HG03432 (cell line): Measurements from ENCODE around the gene ZNF324.
"Not testable (repeated sequence)": the region's sequence is repeated elsewhere in the genome, so short reads cannot be mapped to it uniquely, and the experiment has no call there.

Source experiments
- ATAC-seq: cut with Tn5 transposase; IDR thresholded peaks from one replicate; pipeline ENCODE4 v1.9.1; 2021; ENCODE audit warnings: mild to moderate bottlenecking, moderate library complexity; ENCODE audit not compliant: unreplicated experiment

Gene ZNF324

DNA sequence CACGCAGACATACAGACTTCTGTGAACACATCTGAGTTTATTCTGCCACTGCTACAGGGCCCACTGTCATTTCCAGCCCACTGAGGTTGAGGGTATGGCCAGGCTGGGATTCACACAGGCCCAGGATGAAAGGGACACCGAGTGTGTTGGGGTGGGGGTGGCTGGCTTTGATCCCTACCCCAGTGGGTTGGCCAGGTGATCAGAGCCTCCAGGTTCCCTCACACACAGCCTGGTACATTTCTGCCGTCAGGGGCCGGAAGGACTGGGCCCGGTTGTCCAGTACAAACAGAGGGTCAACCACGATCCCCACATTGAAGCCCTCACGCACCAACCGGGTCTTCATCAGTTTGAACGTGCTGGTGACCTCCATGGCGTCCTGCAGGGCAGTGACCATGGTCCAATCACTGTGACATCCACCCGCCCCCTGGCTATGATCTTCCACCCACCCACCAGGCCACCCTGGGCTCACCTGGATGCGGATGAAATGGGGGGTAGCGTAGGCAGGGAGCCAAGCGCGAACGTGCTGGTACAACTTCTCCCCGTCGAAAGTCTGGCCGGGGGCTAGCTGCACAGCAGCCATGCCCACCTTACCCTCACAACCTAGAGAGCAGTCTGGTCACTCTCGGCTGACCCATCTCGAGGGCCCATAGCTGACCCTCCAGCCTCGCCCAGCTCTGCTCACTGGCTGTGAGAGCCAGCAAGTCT, 31.6 kb downstream of the ZNF324 start:
- no peak for ATAC-seq

DNA sequence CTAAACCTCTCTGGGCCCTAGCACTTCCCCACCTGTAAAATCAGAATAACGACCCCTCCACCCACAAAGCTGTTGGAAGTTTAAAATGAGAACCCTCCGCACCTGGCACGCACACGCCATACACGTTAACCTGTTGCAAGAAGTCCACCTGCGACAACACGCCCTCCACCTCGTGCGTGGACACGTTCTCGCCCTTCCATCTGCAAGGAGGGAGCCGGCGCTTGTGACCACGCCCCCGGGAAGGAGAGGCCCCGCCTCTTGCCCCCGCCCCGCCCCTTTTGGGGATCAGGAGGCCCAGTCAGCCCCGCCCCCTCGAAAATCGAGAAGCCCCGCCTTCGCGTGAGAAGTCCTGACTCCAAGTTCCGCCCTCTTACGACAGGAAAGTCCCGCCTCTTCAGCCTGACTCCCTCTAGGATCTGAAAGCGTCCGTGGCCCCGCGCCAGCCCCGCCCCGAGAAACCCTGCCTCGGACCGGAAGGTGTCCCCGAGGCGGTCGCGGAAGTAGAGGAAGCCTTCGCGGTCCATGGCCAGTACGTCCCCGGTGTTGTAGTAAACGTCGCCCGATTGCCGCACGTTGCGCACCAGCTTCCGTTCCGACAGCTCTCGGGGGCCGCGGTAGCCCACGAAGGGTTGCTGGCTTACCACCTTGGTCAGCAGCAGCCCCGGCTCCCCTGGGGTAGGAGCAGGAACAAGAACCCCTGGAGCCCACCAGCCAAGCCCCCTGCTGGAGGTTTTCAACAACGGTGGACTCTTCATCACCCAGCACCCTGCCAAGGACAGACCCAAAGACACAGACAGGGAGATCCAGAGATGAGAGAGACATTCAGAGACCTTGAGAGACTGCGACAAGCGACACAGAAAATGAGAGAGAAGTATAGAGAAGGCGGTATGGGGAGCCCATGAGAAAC, 32.4 kb downstream of the ZNF324 start:
- ATAC-seq: peak; percentile 88

DNA sequence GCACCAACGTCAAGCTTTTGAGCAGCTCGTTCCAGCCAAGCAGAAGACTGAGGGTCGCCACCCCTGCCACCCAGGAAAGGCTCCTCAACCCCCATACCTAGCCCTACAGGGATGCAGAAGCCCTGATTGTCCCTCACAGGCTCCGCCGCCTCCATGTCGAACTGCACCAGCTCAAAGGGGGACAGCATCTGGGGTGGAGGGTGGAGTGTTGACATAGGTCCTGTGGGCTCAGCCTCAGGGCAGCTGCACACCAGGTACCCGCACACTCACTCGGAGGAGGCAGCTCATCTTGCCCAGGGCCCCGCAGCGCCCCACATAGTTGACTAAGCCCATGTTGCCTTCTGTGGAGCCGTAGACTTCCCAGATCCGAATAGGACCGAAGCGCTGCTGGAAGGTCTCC, 33.4 kb downstream of the ZNF324 start:
- no peak for ATAC-seq

DNA sequence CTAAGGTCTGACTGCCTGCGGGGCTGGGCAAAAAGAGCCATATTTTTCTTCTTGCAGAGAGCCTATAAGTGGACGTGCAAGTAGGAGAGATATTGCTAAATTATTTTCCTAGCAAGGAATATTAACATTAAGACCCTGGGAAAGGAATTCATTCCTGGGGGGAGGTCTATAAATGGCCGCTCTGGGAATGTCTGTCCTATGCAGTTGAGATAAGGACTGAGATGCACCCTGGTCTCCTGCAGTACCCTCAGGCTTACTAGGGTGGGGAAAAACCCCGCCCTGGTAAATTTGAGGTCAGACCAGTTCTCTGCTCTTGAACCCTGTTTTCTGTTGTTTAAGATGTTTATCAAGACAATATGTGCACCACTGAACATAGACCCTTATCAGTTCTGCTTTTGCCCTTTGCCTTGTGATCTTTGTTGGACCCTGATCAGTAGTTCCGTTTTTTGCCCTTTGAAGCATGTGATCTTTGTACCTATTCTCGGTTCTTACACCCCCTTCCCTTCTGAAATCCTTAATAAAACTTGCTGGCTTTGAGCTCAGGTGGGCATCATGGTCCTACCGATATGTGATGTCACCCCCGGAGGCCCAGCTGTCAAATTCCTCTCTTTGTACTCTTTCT, 40.8 kb downstream of the ZNF324 start:
- ATAC-seq: not testable (repeated sequence)

DNA sequence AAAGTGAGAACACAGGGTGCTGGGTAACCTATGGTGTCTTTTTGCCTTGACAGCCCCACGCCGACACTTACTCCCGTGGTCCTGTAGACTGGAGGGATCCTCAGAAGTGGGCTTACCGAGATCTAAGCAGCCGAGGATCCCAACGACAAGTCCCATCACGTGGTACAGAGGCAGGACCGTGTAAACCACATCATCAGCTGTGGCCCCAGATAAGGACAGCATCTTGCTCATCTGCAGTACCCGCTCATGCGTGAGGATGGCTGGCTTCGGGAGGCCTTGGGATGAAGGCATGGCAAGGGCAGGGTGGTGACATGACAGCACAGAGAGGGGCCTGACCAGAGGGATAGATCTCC, 42.8 kb downstream of the ZNF324 start:
- ATAC-seq: no peak

DNA sequence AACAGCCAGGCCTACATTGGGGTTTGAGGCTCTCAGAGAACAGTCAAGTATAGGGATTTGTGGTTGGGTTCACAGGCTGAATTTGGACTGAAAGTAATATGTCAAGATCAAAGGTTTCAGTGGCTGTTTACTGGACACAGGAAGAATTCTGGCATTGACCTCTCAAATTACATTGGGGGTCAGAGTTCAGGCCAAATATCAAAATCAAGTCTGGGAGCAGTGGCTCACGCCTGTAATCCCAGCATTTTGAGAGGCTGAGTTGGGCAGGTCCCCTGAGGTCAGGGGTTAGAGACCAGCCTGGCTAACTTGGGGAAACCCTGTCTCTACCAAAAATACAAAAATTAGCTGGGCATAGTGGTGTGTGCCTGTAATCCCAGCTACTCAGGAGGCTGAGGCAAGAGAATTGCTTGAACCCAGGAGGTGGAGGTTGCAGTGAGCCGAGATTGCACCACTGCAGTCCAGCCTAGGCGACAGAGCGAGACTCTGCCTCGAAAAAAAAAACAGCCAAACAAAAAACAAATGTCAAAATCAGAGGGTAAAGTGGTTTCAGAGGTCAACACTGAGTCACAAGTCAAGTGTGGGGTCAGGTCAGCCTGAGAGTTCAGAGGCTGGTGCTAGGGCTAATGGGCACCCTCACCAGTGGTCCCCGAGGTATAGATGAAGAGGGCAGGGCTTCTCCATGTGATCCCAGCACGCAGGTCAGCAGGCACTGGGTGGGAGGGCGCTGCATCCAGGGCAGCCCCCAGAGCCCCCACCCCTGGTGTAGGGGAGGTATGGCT, 43.4 kb downstream of the ZNF324 start:
- no peak for ATAC-seq

DNA sequence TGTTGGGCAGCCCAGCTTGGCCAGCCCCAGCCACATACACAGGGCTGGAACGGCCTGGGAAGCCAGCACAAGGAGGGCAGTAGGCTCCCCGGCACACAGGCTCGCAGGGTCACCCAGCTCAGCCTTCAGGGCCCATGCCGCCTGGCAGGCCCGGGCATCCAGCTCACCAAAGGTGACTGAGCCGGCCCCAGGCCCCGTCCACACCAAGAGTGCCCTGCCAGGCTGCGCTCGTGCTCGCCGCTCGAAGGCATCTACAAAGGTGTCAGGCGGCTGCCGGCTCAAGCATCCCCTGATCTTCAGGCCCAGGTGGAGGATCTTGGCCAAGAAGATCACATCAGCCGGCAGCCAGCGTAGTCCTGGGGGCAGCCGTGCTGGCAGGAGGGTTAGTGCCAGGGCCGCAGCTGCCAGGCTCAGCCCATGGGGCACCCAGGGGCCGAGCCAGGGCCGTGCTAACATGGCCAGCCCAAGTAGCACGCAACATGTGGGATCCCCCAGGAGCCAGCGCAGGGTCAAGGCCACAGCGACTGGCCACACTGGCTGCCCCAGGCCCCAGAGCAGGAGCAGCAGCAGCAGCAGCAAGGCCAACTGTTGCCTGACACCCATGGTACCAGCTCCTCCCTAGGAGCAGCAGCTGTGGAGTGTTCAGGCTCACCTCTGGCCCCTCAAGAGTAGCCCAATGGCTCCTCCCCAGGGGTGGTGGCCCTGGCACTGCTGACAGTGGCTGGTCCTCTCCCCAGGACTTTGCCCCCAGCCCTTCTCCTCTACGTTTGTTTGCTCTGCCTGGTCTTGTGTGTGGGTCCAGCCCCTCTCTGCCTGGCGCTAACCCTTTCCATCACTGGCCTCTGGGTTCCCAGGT, 44.7 kb downstream of the ZNF324 start, which contains the start of gene SLC27A5:
Gene SLC27A5 (minus strand): TSS at position 640 of the 856 bp plus-strand sequence. CDS start 37 bp downstream, at position 603.
- ATAC-seq: no peak

DNA sequence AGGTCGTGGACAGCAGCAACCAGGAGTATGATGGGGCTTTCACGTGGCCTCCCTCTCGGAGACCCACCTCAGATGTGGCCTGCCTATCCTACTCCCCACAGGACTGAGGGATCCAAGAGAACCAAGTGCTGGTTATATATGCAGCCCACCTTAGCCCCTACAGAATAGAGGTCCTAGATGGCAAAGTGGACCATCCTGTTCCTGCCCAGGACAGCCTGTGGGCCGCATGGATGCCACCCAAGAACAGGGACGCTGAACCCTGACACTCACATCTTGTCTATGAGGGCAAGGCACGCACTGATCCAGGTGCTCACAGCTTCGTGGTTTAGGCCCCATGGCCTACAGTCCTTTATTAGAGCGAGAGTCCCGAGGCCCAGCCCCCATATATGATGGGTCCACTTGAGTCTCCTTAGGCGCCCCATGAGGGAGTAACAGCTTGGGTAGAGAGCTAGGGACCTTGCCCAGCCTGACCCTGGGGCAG, 46.4 kb downstream of the ZNF324 start:
- ATAC-seq: no peak

DNA sequence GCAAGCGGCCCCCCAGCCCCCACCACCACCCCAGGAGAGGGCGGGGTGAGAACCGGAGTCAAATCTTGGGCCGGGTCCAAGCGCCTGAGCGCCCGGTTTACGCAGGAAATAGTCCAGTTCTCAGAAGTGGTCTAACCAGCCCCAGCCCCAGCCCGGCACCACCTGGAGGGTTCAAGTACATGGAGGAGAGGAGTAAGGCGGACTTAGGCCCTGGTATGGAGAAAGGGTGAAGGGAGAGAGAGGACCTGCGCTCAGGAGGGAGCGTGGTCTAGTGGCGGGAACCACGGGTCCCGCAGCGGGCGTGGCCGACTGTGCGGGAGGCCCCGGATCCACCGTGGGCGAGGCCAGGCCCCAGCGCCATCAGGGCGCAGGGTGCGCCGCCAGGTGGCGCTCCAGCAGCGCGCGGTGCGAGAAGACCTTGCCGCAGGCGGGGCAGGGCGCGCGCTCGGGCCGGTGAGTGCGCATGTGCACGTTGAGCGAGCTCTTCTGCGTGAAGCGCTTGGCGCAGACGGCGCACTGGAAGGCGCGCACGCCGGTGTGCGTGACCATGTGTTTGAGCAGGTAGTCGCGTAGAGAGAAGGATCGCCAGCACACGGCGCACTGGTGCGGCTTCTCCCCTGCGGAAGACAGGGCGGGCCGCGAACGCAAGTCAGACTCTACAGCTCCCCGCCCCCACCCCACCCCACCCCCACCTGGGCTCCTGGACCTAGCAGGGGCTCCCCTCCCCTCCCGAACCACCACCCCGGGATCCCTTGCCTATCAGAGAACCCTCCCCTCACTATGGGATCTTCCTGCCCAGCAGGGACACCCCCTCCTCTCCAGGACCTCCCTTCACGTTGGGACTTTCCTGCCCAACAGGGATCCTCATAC, 47.0 kb downstream of the ZNF324 start:
- ATAC-seq: peak; percentile 77

DNA sequence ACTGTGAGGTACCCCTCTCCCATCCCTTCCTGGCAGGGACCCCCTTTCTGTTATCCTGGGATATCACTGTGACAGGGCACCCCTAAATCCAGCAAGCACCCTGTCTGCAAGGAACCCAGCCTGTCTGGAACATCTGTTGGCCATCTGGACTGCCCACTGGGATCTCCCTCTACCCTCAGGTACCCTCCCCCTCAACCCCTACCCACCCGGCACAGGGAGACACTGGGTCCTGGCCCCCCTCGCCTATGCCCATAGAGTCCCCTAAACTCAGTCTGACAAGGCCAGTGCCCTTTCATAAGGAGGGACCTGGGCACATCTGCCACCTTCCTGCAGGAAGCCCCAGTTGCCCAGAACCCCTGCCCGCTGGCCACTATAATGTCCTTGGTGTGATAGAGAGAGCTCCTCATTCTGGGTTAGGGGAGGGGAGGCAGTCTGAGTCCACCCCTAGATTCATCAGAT, 47.7 kb downstream of the ZNF324 start:
- no peak for ATAC-seq

DNA sequence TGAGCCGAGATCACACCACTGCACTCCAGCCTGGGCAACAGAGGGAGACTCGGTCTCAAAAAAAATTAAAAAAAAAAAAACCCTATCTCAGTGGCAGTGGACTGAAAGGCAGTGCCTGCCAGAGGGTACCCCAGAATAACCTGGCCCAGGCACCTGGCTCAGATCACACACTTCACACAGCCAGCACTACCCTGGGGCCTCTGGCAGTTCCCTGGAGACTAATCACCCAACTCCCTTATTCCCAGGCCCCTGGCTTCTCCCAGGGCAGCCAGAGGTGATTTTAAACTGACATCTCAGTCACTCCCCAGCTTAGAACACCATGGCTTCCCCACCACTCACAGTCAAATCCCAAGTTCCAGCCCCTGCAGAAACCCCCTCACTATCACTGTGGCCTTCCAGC, 48.4 kb downstream of the ZNF324 start:
- ATAC-seq: no peak

DNA sequence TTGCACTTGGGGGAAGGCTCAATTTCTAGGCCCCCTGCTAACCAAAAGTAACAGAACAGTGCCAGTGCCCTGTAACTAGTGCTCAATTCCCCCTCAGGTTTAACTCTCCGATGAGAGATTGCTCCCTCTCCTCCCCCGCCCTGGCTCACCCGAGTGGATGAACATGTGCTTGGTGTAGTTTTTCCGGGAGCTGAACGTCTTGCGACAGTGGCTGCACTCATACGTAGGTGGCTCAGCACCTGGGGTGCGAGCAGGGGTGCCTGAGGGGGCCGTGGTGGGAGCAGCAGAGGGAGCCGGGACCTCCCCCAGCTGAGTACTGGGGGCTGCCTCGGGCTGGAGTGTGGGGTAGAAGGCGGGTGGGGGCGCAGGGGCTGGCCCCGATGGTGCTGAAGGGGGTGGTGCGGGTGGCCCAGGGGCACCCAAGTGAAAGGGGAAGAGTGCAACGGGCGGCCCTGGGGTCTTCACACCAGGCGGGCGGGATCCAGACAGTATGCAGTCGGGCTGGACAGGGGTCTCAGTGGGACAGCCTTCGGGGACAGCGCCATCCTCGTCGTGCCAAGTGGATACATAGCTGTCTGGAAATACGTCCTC, 49.5 kb downstream of the ZNF324 start:
- no peak for ATAC-seq

DNA sequence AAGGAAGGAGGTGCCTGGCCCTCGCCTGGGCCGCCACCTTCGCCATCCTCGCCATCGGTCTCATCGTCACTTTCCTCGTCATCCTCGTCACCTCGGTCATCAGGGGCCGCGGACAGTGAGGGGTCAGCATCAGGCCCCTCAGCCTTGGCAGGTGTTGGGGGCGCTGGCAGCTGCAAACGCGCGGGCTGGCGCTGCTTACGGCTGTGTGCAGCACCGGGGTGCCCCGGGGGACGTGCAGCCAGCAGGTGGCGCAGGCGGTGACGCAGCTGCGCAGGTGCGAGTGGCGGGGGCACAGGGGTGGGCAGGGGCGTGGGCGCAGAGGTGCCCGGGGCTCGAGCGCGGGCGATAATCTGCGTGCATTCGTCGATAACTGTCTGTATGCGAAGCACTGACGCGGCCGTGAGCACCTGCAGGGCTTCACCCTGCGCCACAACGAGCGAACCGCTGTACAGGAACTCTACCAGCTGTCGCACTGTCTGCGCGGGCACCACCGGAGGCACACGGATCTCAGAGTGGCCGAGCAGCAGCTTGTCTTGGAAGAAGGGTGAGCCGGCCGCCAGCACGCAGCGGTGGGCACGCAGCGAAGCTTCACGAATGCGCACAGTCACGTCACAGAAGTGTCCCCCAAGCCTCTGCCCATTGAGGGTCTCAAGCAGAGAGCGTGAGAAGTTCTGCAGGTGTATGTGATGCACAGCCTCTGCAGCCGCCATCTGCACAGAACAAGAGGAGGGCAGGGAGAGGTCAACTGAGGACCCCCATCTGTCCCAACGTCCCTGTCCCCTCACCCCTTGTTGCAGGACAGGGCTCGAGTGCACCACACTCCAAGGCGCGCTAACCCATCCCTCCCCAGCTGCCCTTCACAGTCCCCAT, 50.3 kb downstream of the ZNF324 start:
- no peak for ATAC-seq

DNA sequence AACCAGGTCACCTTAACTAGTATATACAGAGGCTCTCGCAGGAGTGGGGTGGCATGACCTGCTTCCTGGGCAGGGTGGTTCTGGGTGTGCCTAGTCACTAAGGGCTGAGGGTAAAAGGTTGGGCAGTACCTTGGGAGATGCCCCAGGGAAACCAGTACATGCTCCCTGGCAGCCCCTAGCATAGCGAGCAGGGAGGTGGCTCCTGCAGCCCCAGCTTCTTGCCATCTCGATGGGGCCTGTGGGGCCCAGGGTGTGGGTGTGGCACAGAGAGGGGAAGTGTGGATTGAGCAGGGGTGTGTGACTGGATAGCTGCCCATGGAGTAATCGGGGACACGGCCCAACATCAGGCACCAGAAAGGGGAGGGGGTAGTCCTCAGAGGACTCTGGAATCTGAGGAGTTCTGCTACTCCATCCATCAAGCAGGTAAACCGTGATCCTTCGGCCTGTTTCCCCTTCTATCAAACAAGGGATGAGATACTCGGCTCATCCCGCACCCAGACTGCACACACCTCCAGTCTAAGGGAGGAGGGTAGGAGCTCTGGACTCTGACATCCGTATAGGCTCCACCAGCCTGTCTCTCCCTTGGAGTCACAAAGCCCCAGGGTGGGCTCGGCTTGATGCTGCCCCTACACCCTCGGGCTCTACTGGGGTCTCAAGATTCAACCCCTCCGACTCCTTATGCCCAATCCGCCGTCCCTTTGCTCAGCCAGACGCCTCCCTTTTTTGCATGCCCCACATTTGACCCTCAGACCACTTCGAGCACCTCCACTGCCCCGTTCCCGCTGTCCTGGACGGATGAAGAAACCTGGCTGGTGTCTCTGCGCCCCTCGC, 51.6 kb downstream of the ZNF324 start:
- no peak for ATAC-seq

DNA sequence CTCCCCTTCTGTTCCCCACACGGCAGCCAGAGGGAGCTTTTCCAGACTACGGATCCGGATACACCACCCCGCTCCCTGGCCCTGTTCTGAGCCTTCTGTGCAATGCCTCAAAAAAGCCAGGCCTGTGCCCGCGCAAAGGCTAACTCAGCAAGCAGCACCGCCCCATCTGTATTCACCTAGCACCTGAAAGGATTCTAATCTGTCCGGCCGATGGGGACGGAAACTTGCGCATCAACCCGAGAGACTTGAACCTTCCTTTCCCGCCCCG, 52.1 kb downstream of the ZNF324 start:
- peak; percentile 5 for ATAC-seq

DNA sequence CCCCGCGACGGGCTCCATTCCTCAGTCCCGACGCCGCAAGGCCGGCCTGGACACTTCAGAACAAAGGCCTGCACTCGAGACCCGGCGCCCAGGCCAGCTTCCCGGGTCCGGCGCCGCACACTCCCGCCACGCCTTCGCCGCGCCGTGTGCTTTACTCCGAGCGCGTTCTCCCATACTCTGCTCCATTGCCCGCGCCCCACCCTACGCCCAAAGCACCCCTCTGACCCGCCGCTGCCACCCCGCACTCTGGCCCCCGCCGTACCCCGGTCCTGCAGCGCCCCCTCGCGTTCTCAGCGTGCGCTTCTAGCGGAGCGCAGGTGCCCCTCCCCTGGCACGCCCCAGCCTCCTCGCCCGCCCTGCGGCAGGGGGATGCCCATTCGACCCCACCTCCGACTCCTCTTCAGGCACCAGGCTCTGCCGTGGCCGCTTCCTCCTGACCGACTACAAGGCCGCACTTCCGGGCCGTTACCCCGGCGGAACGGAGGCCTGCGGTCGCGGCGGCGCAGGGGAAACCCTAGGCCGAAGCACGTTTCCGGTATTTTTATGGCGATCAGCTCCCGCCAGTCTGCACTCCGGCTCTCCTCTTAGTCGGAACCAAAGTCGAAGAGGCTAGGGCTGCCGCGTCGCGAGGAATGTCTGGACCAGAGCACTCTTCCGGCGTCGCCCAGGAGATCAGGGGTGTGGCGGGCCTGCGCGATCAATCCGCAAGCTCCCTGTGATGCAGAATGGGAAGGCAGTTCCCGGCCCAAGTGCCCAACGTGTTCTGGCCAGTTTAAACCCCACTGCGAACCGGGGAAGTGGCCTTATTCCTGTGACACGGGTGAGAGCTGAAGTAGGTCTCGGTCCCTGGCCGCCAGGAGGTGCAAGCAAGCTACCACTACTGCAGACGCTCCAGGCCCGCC, 52.7 kb downstream of the ZNF324 start, which contains the start of gene ZBTB45:
Gene ZBTB45 (minus strand): TSS at position 456 of the 902 bp plus-strand sequence. CDS start 2,137 bp downstream, outside the sequence.
- peak; percentile 83 for ATAC-seq
